HL-60 (cell line): ENCODE results near the gene TRAPPC11.

ENCODE experiments used
- CTCF ChIP-seq: IDR thresholded peaks from one replicate; pipeline ENCODE4 v1.5.1; 2011; ENCODE audit warnings: low read length, control low read depth, inconsistent platforms; ENCODE audit not compliant: insufficient read depth
- GABPA ChIP-seq: IDR thresholded peaks from 2 replicates; pipeline ENCODE4 v1.6.1; 2012; ENCODE audit warnings: low read depth
- POLR2AphosphoS5 ChIP-seq: IDR thresholded peaks from 2 replicates; pipeline ENCODE4 v1.6.1; 2012; ENCODE audit warnings: low read depth
- REST ChIP-seq: IDR thresholded peaks from 2 replicates; pipeline ENCODE4 v1.6.1; 2012; ENCODE audit warnings: low read depth; ENCODE audit not compliant: insufficient replicate concordance

GRCh38 chr4:183639291-183639690 lies 19.8 kb upstream of the TRAPPC11 start:
- TF ChIP-seq CTCF, result no peak
- no peak for TF ChIP-seq GABPA
- no peak for TF ChIP-seq POLR2AphosphoS5
- no peak for TF ChIP-seq REST
